ENCODE results near the gene TMTC4.
"Not testable (repeated sequence)": the region's sequence is repeated elsewhere in the genome, so short reads cannot be mapped to it uniquely, and the experiment has no call there.

Gene TMTC4

DNA sequence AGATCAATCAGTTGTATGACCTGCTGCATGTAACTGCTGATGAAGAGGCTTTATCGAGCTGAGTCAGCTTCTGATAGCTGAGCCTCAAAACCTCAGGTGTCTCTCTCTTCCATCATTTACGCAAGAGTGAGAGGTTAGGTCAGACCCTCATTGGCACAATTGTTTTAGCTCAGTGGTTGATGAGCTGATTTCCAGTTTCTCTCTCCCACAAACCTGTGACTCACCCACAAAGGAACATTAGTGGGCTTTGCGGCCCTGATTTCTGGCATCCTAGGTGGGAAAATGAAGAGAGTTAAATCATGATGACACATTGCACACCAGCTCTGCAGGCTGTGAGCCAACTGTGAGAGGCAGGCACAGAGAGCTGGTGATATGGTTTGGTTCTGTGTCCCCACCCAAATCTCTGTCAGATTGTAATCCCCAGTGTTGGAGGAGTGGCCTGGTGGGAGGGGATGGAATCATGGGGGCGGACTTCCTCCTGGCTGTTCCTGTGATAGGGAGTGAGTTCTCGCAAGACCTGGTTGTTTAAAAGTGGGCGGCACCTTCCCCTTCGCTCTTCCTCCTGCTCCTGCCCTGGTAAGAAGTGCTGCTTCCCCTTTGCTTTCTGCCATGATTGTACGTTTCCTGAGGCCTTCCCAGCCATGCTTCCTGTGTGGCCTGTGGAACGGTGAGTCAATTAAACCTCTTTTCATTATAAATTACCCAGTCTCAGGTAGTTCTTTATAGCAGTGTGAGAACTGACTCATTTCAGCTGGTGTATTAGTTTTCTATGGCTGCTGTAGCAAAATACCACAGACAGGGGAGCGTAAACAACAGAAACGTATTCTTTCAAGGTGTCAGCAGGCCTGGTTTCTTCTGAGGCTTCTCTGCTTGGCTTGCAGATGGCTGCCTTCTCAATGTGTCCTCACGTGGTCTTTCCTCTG, 33.5 kb upstream of the TMTC4 start:
- Histone ChIP-seq H3K79me2 (ENCODE audit: control insufficient read depth, low read length) (no peaks in the 10 kb centered on the region), H3K27ac (ENCODE audit: low read depth, low read length) (no peak overlapping the region), H3K27me3 (ENCODE audit: control insufficient read depth, low read length) (0 out of 2 replicates have a peak, but pooled peaks cover 3% of the 10 kb centered on the region), H4K20me1 (ENCODE audit: control insufficient read depth, insufficient read depth, low read depth, low read length) (no peaks in the 10 kb centered on the region), H3K9me3 (ENCODE audit: control insufficient read depth, insufficient read depth, low read length) (no peaks in the 10 kb centered on the region; the same call in 1 of the 2 replicates), H3K9me2 (replicated peaks; ENCODE audit: control insufficient read depth, low read length) (no peaks in the 10 kb centered on the region), H3K4me2 (ENCODE audit: low read length) (0 out of 2 replicates have a peak overlapping the region, but pooled peaks have one; percentile 16), H3K4me1 (ENCODE audit: control insufficient read depth, low read length) (peaks cover 21% of the 10 kb centered on the region), H3F3A (ENCODE audit: control insufficient read depth, insufficient read depth) (no peaks in the 10 kb centered on the region), H3K4me3 (ENCODE audit: low read length) (no peak overlapping the region), H3K36me3 (ENCODE audit: control insufficient read depth, low read length) (no peaks in the 10 kb centered on the region)
- no peak for TF ChIP-seq EZH2phosphoT487 (IDR thresholded peaks at IDR 0.05; ENCODE audit: borderline replicate concordance, low read length)
- TF ChIP-seq, protein P1, sequence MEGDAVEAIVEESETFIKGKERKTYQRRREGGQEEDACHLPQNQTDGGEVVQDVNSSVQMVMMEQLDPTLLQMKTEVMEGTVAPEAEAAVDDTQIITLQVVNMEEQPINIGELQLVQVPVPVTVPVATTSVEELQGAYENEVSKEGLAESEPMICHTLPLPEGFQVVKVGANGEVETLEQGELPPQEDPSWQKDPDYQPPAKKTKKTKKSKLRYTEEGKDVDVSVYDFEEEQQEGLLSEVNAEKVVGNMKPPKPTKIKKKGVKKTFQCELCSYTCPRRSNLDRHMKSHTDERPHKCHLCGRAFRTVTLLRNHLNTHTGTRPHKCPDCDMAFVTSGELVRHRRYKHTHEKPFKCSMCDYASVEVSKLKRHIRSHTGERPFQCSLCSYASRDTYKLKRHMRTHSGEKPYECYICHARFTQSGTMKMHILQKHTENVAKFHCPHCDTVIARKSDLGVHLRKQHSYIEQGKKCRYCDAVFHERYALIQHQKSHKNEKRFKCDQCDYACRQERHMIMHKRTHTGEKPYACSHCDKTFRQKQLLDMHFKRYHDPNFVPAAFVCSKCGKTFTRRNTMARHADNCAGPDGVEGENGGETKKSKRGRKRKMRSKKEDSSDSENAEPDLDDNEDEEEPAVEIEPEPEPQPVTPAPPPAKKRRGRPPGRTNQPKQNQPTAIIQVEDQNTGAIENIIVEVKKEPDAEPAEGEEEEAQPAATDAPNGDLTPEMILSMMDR (IDR thresholded peaks at IDR 0.05; ENCODE audit: low read depth, low read length, poor library complexity, severe bottlenecking): no peak

DNA sequence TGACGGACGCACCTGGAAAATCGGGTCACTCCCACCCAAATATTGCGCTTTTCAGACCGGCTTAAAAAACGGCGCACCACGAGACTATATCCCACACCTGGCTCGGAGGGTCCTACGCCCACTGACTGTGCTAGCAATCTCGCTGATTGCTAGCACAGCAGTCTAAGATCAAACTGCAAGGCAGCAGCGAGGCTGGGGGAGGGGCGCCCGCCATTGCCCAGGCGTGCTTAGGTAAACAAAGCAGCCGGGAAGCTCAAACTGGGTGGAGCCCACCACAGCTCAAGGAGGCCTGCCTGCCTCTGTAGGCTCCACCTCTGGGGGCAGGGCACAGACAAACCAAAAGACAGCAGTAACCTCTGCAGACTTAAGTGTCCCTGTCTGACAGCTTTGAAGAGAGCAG, 23.7 kb upstream of the TMTC4 start:
- not testable (repeated sequence) for H3K4me2 ChIP-seq (ENCODE audit: low read length)

DNA sequence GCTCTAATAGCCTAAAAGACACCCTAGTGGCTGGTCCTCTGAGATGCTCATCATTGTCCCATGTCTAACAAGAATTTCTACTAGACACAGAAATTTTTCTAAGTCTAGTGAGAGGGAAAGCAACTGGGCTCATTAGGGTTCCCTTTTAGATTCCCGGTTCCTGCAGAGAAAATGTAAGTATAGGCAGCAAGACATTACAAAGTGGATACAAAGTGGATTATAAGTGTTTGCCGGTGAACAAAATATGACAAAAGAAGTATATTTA, 20.8 kb upstream of the TMTC4 start:
- H3K4me1 ChIP-seq (ENCODE audit: control insufficient read depth, low read length): no peaks in the 10 kb centered on the region
- no peaks in the 10 kb centered on the region for H3K79me2 ChIP-seq (ENCODE audit: control insufficient read depth, low read length)
- H4K20me1 ChIP-seq (ENCODE audit: control insufficient read depth, insufficient read depth, low read depth, low read length): no peaks in the 10 kb centered on the region
- no peak overlapping the region for H3K4me2 ChIP-seq (ENCODE audit: low read length)
- H3K9me2 ChIP-seq (replicated peaks; ENCODE audit: control insufficient read depth, low read length): no peaks in the 10 kb centered on the region
- H3F3A ChIP-seq (ENCODE audit: control insufficient read depth, insufficient read depth): no peaks in the 10 kb centered on the region
- H3K9me3 ChIP-seq (ENCODE audit: control insufficient read depth, insufficient read depth, low read length): peaks cover 4% of the 10 kb centered on the region; the same call in 1 of the 2 replicates
- TF ChIP-seq, protein P1 (IDR thresholded peaks at IDR 0.05; ENCODE audit: low read depth, low read length, poor library complexity, severe bottlenecking): no peak
- TF ChIP-seq EZH2phosphoT487 (IDR thresholded peaks at IDR 0.05; ENCODE audit: borderline replicate concordance, low read length): no peak
- H3K36me3 ChIP-seq (ENCODE audit: control insufficient read depth, low read length): no peaks in the 10 kb centered on the region
- no peak overlapping the region for H3K4me3 ChIP-seq (ENCODE audit: low read length)
- H3K27me3 ChIP-seq (ENCODE audit: control insufficient read depth, low read length): no peaks in the 10 kb centered on the region
- H3K27ac ChIP-seq (ENCODE audit: low read depth, low read length): no peak overlapping the region

More for the DNA sequence above, 23.7 kb upstream of the TMTC4 start:
- H3F3A ChIP-seq (ENCODE audit: control insufficient read depth, insufficient read depth); H3K9me3 ChIP-seq (ENCODE audit: control insufficient read depth, insufficient read depth, low read length); H3K4me3 ChIP-seq (ENCODE audit: low read length); H3K4me1 ChIP-seq (ENCODE audit: control insufficient read depth, low read length); H3K36me3 ChIP-seq (ENCODE audit: control insufficient read depth, low read length); H4K20me1 ChIP-seq (ENCODE audit: control insufficient read depth, insufficient read depth, low read depth, low read length); H3K27ac ChIP-seq (ENCODE audit: low read depth, low read length); H3K9me2 ChIP-seq (replicated peaks; ENCODE audit: control insufficient read depth, low read length); H3K27me3 ChIP-seq (ENCODE audit: control insufficient read depth, low read length); H3K79me2 ChIP-seq (ENCODE audit: control insufficient read depth, low read length): not testable (repeated sequence)

DNA sequence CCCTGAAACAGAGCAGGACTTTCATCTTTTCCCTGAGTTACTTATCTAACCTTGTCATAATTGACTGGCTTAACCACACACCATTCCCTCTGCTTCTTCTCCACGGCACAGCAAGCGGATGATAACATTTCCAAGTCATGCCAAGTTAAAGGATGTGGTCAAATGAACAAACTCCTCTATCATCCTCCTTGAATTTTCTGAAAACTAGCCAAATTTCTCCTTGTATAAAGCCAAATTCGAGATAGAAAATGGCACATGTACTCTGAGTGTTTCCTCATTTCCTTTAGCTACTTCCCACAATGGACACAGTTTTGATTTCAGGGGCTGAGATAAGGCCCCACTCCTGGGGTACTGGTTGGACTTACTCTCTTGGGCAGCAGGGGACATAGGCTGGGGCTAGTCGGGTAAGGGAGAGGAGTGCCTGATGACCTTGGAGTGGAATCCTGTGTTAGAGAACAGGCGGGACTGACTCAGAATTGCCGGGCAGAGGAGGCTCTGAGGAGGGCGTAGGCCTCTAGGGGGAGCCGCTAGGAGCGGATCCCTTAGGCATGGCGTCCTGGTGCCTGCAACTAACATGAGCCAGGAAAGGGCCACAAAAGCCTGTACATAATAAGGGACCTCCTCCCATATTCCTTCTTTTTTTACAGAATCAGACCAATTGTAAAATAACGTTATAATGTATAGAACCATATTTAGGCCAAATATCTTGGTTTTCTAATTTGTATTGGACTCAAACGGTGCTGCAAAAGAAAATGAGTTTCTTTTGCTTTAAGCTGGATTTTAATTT, 20.3 kb upstream of the TMTC4 start:
- H3K27ac ChIP-seq (ENCODE audit: low read depth, low read length): no peak overlapping the region
- H3K36me3 ChIP-seq (ENCODE audit: control insufficient read depth, low read length): no peaks in the 10 kb centered on the region
- no peaks in the 10 kb centered on the region for H4K20me1 ChIP-seq (ENCODE audit: control insufficient read depth, insufficient read depth, low read depth, low read length)
- no peaks in the 10 kb centered on the region for H3K27me3 ChIP-seq (ENCODE audit: control insufficient read depth, low read length)
- peaks cover 9% of the 10 kb centered on the region; the same call in 1 of the 2 replicates for H3K9me3 ChIP-seq (ENCODE audit: control insufficient read depth, insufficient read depth, low read length)
- H3K4me1 ChIP-seq (ENCODE audit: control insufficient read depth, low read length): no peaks in the 10 kb centered on the region
- H3K4me3 ChIP-seq (ENCODE audit: low read length): no peak overlapping the region
- no peaks in the 10 kb centered on the region for H3K9me2 ChIP-seq (replicated peaks; ENCODE audit: control insufficient read depth, low read length)
- no peaks in the 10 kb centered on the region for H3F3A ChIP-seq (ENCODE audit: control insufficient read depth, insufficient read depth)
- H3K4me2 ChIP-seq (ENCODE audit: low read length): no peak overlapping the region
- H3K79me2 ChIP-seq (ENCODE audit: control insufficient read depth, low read length): no peaks in the 10 kb centered on the region
- TF ChIP-seq, protein P1 (IDR thresholded peaks at IDR 0.05; ENCODE audit: low read depth, low read length, poor library complexity, severe bottlenecking): peak; percentile 60
- TF ChIP-seq EZH2phosphoT487 (IDR thresholded peaks at IDR 0.05; ENCODE audit: borderline replicate concordance, low read length): no peak

Data from DOHH2 (cell line).